ENCODE measurements around the gene PSMB5. TPM values are rescaled to one million over a fixed set of nuclear protein-coding genes. Genes with fewer than 3 reads are reported as not detected.
A peak's percentile ranks its signal among the peaks of the same experiment; 100 is the strongest.

The PSMB5 gene
- total RNA-seq, 3 donors from 2014 or later (not counting 1 experiment from before 2014, with no cell fraction given): 15.7 to 19.1 (median 16.4) TPM

DNA sequence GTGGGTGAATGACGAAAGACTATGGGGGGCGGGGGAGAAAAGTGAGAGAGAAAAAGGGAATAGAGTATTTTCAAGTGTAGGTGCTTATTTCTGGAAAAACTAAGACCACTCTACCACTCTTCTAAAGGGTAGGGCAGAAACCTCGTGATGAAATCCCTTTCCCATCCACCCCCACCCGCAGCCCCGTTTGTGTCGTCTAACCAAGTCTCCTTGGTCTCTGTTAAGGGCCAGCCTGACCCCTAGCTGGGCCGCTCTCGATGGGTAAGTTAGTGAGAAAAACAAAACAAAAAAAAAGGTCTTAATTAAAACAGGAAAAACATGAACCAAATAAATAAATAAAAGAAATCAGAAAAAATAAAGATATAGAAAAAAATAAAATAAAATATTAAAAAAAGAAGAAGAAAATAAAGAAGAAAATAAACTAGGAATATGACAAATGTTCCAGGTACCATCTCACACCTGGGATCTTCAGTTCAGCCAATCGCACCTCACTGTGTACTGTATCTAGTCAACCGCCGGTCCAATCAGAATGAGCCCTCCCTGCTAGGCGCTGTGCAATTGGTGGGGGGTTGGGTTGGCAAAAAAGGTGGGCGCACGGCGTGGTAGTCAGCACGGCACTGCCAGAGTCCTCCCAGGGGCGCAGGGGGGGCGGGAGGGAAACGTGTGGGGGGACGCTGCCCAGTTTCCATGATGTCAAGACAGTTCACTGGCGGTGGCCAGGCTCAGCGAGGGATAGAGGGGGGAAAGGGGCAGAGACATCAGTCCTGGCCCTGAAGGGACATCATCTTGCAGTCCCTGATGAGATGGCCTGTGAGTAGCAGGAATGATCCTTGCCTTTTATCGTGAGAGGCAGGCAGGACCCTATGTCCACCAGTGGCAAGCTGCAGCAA, 32.4 kb upstream of the PSMB5 start:
- no peaks in the 10 kb centered on the region for H3K27me3 ChIP-seq (ENCODE audit: control insufficient read depth, insufficient read depth, low read length)
- ATAC-seq (no peak), DNase-seq (no peak)
- H3K9me3 ChIP-seq (ENCODE audit: control insufficient read depth, insufficient read depth, low read length): no peaks in the 10 kb centered on the region
- intact Hi-C loops (cut with micrococcal nuclease): no loop called here
- no peak overlapping the region for H3K4me3 ChIP-seq (ENCODE audit: low read length)
- Mint-ChIP-seq H3K27ac (no peak overlapping the region), H3K27me3 (ENCODE audit: low read depth in 2 of 2) (no peaks in the 10 kb centered on the region), H3K4me1 (peaks cover 27 to 37% of the 10 kb centered on the region in 2 donors), H3K4me3 (no peak overlapping the region), H3K9me3 (no peaks in the 10 kb centered on the region), H3K36me3 (peaks cover 10% of the 10 kb centered on the region)
- peaks cover 63% of the 10 kb centered on the region for H3K36me3 ChIP-seq (ENCODE audit: control insufficient read depth, insufficient read depth, low read length)
- peaks cover 28% of the 10 kb centered on the region for H3K4me1 ChIP-seq (ENCODE audit: control insufficient read depth, insufficient read depth, low read length)
- TF ChIP-seq, protein P1, sequence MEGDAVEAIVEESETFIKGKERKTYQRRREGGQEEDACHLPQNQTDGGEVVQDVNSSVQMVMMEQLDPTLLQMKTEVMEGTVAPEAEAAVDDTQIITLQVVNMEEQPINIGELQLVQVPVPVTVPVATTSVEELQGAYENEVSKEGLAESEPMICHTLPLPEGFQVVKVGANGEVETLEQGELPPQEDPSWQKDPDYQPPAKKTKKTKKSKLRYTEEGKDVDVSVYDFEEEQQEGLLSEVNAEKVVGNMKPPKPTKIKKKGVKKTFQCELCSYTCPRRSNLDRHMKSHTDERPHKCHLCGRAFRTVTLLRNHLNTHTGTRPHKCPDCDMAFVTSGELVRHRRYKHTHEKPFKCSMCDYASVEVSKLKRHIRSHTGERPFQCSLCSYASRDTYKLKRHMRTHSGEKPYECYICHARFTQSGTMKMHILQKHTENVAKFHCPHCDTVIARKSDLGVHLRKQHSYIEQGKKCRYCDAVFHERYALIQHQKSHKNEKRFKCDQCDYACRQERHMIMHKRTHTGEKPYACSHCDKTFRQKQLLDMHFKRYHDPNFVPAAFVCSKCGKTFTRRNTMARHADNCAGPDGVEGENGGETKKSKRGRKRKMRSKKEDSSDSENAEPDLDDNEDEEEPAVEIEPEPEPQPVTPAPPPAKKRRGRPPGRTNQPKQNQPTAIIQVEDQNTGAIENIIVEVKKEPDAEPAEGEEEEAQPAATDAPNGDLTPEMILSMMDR (IDR thresholded peaks at IDR 0.05): no peak
- no peak overlapping the region for H3K27ac ChIP-seq (ENCODE audit: low read length)
- WGBS (ENCODE audit: insufficient coverage): 95% methylated on average over 18 of the region's 23 CpGs

DNA sequence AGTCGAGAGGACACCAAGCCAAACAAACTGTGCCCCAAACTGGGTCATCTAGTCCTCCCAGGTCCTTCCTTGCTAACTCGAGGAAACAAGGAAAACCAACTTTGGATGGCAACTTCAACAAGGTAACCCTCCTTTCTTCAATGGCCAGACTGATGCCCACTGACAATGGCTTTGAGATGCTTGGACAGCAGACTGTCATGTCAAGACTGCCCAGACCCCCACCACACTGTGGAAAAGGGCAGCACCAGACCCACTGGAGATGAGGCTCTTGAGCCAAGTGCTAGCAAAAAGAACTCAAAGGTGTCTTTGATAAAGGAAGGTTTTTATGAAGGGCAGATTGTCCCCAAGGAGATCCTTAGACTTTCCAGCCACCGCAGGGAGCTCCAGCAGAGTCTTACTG, 31.7 kb upstream of the PSMB5 start:
- H3K9me3 ChIP-seq (ENCODE audit: control insufficient read depth, insufficient read depth, low read length): no peaks in the 10 kb centered on the region
- TF ChIP-seq, protein P1 (IDR thresholded peaks at IDR 0.05): no peak
- 96% methylated on average over 3 of the region's 3 CpGs for WGBS (ENCODE audit: insufficient coverage)
- Mint-ChIP-seq H3K36me3 (peaks cover 10% of the 10 kb centered on the region), H3K27me3 (ENCODE audit: low read depth in 2 of 2) (no peaks in the 10 kb centered on the region), H3K27ac (no peak overlapping the region), H3K9me3 (no peaks in the 10 kb centered on the region), H3K4me3 (no peak overlapping the region), H3K4me1 (peaks cover 21 to 30% of the 10 kb centered on the region in 2 donors)
- ATAC-seq (no peak), DNase-seq (no peak)
- peaks cover 66% of the 10 kb centered on the region for H3K36me3 ChIP-seq (ENCODE audit: control insufficient read depth, insufficient read depth, low read length)
- intact Hi-C loops (cut with micrococcal nuclease): no loop called here
- no peak overlapping the region for H3K27ac ChIP-seq (ENCODE audit: low read length)
- no peaks in the 10 kb centered on the region for H3K27me3 ChIP-seq (ENCODE audit: control insufficient read depth, insufficient read depth, low read length)
- H3K4me1 ChIP-seq (ENCODE audit: control insufficient read depth, insufficient read depth, low read length): peaks cover 20% of the 10 kb centered on the region
- H3K4me3 ChIP-seq (ENCODE audit: low read length): no peak overlapping the region

DNA sequence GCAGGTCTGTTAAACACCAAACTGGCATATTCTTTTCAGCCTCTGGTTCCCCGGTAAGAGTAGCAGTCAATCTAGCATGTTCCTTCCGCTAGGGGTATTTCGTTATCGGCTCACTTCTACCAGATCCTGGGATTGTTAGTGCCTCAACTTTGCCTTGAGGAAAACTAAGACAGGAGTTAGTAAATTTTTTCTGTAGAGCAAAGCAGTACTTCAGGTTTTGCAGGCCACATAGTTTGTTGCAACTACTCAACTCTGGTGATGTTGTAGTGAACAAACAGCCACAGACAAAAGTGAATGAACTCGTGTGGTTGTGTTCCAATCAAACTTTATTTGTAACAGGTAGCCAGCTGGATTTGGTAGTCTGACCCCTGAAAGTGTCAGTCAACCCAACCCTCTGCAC, 28.9 kb upstream of the PSMB5 start:
- WGBS (ENCODE audit: insufficient coverage): 91% methylated on average over 5 of the region's 5 CpGs
- Mint-ChIP-seq H3K4me1 (peaks cover 1 to 14% of the 10 kb centered on the region in 2 donors), H3K27me3 (ENCODE audit: low read depth in 2 of 2) (no peaks in the 10 kb centered on the region), H3K9me3 (no peaks in the 10 kb centered on the region), H3K4me3 (no peak overlapping the region), H3K27ac (peak overlapping the region in 1 of 2 donors; percentile 9), H3K36me3 (peaks cover 17% of the 10 kb centered on the region)
- ATAC-seq (no peak), DNase-seq (no peak)
- TF ChIP-seq, protein P1 (IDR thresholded peaks at IDR 0.05): no peak
- no peaks in the 10 kb centered on the region for H3K27me3 ChIP-seq (ENCODE audit: control insufficient read depth, insufficient read depth, low read length)
- H3K36me3 ChIP-seq (ENCODE audit: control insufficient read depth, insufficient read depth, low read length): peaks cover 82% of the 10 kb centered on the region
- intact Hi-C loops (cut with micrococcal nuclease): no loop called here
- no peak overlapping the region for H3K27ac ChIP-seq (ENCODE audit: low read length)
- no peaks in the 10 kb centered on the region for H3K9me3 ChIP-seq (ENCODE audit: control insufficient read depth, insufficient read depth, low read length)
- H3K4me3 ChIP-seq (ENCODE audit: low read length): no peak overlapping the region
- H3K4me1 ChIP-seq (ENCODE audit: control insufficient read depth, insufficient read depth, low read length): peaks cover under 1% of the 10 kb centered on the region
